ENCODE data around the gene RNASE13.

DNA sequence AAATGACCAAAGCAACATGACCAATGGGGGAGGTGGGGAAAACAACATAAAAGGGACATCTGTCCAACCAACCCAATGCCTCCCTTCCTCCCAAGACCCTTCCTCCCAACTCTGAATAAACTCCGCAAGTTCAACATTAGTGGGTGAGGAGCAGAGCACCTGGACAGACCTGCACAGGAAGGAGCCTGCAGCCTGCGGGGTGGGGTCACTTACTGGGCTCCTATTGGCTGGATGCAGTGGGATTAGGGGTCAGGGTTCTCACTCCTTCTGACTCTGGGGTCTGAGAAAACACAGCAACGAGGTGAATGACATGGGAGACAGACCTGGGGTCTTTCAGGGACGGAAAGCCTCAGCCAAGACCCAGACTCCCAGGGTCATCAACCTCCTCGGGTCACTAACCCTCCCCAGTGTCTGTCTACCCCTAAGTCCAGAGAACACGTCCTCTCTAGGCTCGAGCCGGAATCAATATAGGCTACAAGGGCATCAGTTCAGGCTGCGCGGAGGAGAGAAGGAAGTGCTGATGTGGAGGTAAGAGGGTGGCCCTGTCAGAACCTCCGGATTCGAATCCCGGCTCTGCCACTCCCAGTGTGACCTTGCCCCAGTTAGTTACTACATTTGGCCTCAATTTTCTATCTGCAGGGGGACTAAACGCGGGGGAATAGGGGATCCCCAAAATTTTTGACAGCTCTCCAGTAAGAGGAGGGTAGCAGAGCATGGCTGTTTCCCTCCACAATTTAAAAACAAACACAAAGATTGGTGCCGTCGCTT, 10.6 kb downstream of the RNASE13 start:
- TF ChIP-seq, protein P1, sequence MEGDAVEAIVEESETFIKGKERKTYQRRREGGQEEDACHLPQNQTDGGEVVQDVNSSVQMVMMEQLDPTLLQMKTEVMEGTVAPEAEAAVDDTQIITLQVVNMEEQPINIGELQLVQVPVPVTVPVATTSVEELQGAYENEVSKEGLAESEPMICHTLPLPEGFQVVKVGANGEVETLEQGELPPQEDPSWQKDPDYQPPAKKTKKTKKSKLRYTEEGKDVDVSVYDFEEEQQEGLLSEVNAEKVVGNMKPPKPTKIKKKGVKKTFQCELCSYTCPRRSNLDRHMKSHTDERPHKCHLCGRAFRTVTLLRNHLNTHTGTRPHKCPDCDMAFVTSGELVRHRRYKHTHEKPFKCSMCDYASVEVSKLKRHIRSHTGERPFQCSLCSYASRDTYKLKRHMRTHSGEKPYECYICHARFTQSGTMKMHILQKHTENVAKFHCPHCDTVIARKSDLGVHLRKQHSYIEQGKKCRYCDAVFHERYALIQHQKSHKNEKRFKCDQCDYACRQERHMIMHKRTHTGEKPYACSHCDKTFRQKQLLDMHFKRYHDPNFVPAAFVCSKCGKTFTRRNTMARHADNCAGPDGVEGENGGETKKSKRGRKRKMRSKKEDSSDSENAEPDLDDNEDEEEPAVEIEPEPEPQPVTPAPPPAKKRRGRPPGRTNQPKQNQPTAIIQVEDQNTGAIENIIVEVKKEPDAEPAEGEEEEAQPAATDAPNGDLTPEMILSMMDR (conservative IDR thresholded peaks at IDR 0.05; ENCODE audit: low read depth, low read length) = no peak
- no peak for TF ChIP-seq MAFK (IDR thresholded peaks at IDR 0.05; ENCODE audit: low read depth, low read length)
- TF ChIP-seq RAD21 (IDR thresholded peaks at IDR 0.05; ENCODE audit: low read length) = no peak
- TF ChIP-seq POLR2A (IDR thresholded peaks at IDR 0.05; ENCODE audit: low read depth, low read length) = no peak
- TF ChIP-seq BHLHE40 (IDR thresholded peaks at IDR 0.05; ENCODE audit: low read depth, low read length) = no peak
- TF ChIP-seq CEBPB (IDR thresholded peaks at IDR 0.05; ENCODE audit: low read depth, low read length) = no peak
- TF ChIP-seq USF2 (IDR thresholded peaks at IDR 0.05; ENCODE audit: low read depth, low read length) = no peak
- no peak for TF ChIP-seq RFX5 (IDR thresholded peaks at IDR 0.05; ENCODE audit: low read depth, low read length)

Data from IMR-90 (cell line).